ENCODE data around the gene BICD1. TPM values are rescaled to one million over a fixed set of nuclear protein-coding genes. Genes with fewer than 3 reads are reported as not detected.

The BICD1 gene
- polyA plus RNA-seq, 1 of the 3 experiments (the other 2 are of a cell fraction) = 12.1 TPM

GRCh38 chr12:32261638-32262037, 155.0 kb downstream of the BICD1 start:
- no peak overlapping the region for H3K9ac ChIP-seq
- POLR2A ChIA-PET = no interaction called here
- TF ChIP-seq NFIC (IDR thresholded peaks at IDR 0.05; ENCODE audit: borderline replicate concordance) = no peak
- no peak for TF ChIP-seq YY1 (IDR thresholded peaks at IDR 0.05; ENCODE audit: low read depth)
- no peak for TF ChIP-seq ELF1 (IDR thresholded peaks at IDR 0.05)
- peak; percentile 14; the same call in 1 of the 2 replicates for TF ChIP-seq CTCF (IDR thresholded peaks at IDR 0.05)
- TF ChIP-seq RAD21 (IDR thresholded peaks at IDR 0.05; ENCODE audit: low read length) = peak; percentile 36
- WGBS (ENCODE audit: low lambda C conversion rate) = 97% methylated on average over 1 of the region's 1 CpG
- no peaks in the 10 kb centered on the region for H3F3A ChIP-seq (replicated peaks; ENCODE audit: insufficient read depth)
- no peak overlapping the region for H2AFZ ChIP-seq (ENCODE audit: low read depth)
- H3K9me3 ChIP-seq = no peaks in the 10 kb centered on the region
- H3K4me2 ChIP-seq = no peak overlapping the region
- H3K27me3 ChIP-seq (ENCODE audit: insufficient read depth) = no peaks in the 10 kb centered on the region
- no peaks in the 10 kb centered on the region for H4K20me1 ChIP-seq (ENCODE audit: insufficient read depth)
- peaks cover 0 to 6% of the 10 kb centered on the region in 2 experiments for H3K36me3 ChIP-seq (replicated peaks in 1 of 2; ENCODE audit: control insufficient read depth in 1 of 2, insufficient read depth in 2 of 2, low read length in 1 of 2)
- no peak overlapping the region for H3K4me3 ChIP-seq (ENCODE audit: low read depth in 2 of 2, low read length in 1 of 2)
- no peaks in the 10 kb centered on the region for H3K9me2 ChIP-seq
- no peak overlapping the region for H3K27ac ChIP-seq (ENCODE audit: low read depth in 2 of 2, low read length in 1 of 2)
- H3K4me1 ChIP-seq (ENCODE audit: control insufficient read depth in 1 of 2, insufficient read depth in 2 of 2, low read depth in 1 of 2, low read length in 1 of 2) = peaks cover 0 to 3% of the 10 kb centered on the region in 2 experiments; a peak in 2 of 4 replicates
- CTCF ChIA-PET = interaction anchor here (0.8 to 1.2 kb wide), 2 partner anchors 9 to 80 kb away, joined by 3 to 4 read pairs; no protein-coding TSS in a partner anchor
- peaks cover 13% of the 10 kb centered on the region; the same call in 1 of the 2 replicates for H3K79me2 ChIP-seq (ENCODE audit: insufficient read depth)
- DNase-seq = no peak

GRCh38 chr12:32264961-32265360, 158.3 kb downstream of the BICD1 start:
- H3K79me2 ChIP-seq (ENCODE audit: insufficient read depth) = peaks cover 11% of the 10 kb centered on the region
- no peak overlapping the region for H3K4me2 ChIP-seq
- H3K27me3 ChIP-seq (ENCODE audit: insufficient read depth) = no peaks in the 10 kb centered on the region
- DNase-seq = no peak
- H3K27ac ChIP-seq (ENCODE audit: low read depth in 2 of 2, low read length in 1 of 2) = peak overlapping the region in 1 of 2 experiments; percentile 56; a peak in 2 of 4 replicates
- WGBS (ENCODE audit: low lambda C conversion rate) = 57% methylated on average over 5 of the region's 5 CpGs
- TF ChIP-seq MAX (IDR thresholded peaks at IDR 0.05; ENCODE audit: low read depth) (peak; percentile 47; the same call in 1 of the 2 replicates), PBX3 (IDR thresholded peaks at IDR 0.05) (no peak), TCF12 (IDR thresholded peaks at IDR 0.05) (peak; percentile 47; the same call in 1 of the 2 replicates), RXRA (IDR thresholded peaks at IDR 0.05; ENCODE audit: borderline replicate concordance, low read depth) (no peak)
- no peak overlapping the region for H3K4me3 ChIP-seq (ENCODE audit: low read depth in 2 of 2, low read length in 1 of 2)
- POLR2A ChIA-PET = interaction anchor here (0.6 kb wide), 1 partner anchor 35 kb away, joined by 3 read pairs; no protein-coding TSS in a partner anchor
- no peaks in the 10 kb centered on the region for H3K9me3 ChIP-seq
- CTCF ChIA-PET = interaction anchor here (0.6 kb wide), 1 partner anchor 204 kb away, joined by 4 read pairs; no protein-coding TSS in a partner anchor
- H2AFZ ChIP-seq (ENCODE audit: low read depth) = no peak overlapping the region
- peaks cover 0 to 3% of the 10 kb centered on the region in 2 experiments; a peak in 2 of 4 replicates for H3K4me1 ChIP-seq (ENCODE audit: control insufficient read depth in 1 of 2, insufficient read depth in 2 of 2, low read depth in 1 of 2, low read length in 1 of 2)
- H4K20me1 ChIP-seq (ENCODE audit: insufficient read depth) = no peaks in the 10 kb centered on the region
- H3F3A ChIP-seq (replicated peaks; ENCODE audit: insufficient read depth) = no peaks in the 10 kb centered on the region
- no peak overlapping the region for H3K9ac ChIP-seq
- H3K36me3 ChIP-seq (replicated peaks in 1 of 2; ENCODE audit: control insufficient read depth in 1 of 2, insufficient read depth in 2 of 2, low read length in 1 of 2) = peaks cover 0 to 3% of the 10 kb centered on the region in 2 experiments
- H3K9me2 ChIP-seq = no peaks in the 10 kb centered on the region
